NB4 (cell line): ENCODE data around the gene AVL9.

Experiments used
- DNase-seq: peaks from one replicate; pipeline ENCODE4 v3.0.0; 2010; ENCODE audit warnings: low read depth
- H3K4me3 ChIP-seq: one replicate; pipeline ENCODE4 v1.5.1; 2011; ENCODE audit warnings: mild to moderate bottlenecking, low read depth, low read length, moderate library complexity
- MYC ChIP-seq: IDR thresholded peaks from 2 replicates; pipeline ENCODE4 v1.6.1; 2011; ENCODE audit warnings: low read depth, low read length
- POLR2A ChIP-seq: IDR thresholded peaks from 2 replicates; pipeline ENCODE4 v1.6.1; 2011; ENCODE audit warnings: mild to moderate bottlenecking; ENCODE audit not compliant: insufficient read length; ENCODE audit errors: extremely low read depth
- TF ChIP-seq, protein P1 (sequence below): IDR thresholded peaks from one replicate; pipeline ENCODE4 v1.5.1; 2012; ENCODE audit warnings: low read depth, low read length
- TF ChIP-seq, protein P2 (sequence below): IDR thresholded peaks from 2 replicates; pipeline ENCODE4 v1.6.1; 2011; ENCODE audit warnings: low read depth, low read length

Gene AVL9

DNA sequence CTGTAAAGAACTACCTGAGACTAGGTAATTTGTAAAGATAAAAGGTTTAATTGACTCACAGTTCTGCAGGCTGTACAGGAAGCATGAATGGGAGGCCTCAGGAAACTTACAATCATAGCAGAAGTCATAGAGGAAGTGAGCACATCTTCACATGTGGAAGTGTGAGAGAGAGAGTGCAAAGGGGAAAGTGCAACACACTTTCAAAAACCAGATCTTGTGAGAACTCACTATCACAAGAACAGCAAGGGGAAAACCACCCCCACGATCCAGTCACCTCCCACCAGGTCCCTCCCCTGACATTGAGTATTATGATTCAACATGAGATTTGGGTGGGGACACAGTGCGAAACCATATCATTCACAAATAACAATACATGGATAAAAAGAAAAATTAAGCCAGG is 24.5 kb downstream of the AVL9 start:
- TF ChIP-seq MYC (no peak), POLR2A (no peak)
- TF ChIP-seq, protein P1, sequence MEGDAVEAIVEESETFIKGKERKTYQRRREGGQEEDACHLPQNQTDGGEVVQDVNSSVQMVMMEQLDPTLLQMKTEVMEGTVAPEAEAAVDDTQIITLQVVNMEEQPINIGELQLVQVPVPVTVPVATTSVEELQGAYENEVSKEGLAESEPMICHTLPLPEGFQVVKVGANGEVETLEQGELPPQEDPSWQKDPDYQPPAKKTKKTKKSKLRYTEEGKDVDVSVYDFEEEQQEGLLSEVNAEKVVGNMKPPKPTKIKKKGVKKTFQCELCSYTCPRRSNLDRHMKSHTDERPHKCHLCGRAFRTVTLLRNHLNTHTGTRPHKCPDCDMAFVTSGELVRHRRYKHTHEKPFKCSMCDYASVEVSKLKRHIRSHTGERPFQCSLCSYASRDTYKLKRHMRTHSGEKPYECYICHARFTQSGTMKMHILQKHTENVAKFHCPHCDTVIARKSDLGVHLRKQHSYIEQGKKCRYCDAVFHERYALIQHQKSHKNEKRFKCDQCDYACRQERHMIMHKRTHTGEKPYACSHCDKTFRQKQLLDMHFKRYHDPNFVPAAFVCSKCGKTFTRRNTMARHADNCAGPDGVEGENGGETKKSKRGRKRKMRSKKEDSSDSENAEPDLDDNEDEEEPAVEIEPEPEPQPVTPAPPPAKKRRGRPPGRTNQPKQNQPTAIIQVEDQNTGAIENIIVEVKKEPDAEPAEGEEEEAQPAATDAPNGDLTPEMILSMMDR, result no peak
- TF ChIP-seq, protein P2, sequence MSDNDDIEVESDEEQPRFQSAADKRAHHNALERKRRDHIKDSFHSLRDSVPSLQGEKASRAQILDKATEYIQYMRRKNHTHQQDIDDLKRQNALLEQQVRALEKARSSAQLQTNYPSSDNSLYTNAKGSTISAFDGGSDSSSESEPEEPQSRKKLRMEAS, result no peak
- H3K4me3 ChIP-seq, result no peak overlapping the region
- DNase-seq, result no peak

DNA sequence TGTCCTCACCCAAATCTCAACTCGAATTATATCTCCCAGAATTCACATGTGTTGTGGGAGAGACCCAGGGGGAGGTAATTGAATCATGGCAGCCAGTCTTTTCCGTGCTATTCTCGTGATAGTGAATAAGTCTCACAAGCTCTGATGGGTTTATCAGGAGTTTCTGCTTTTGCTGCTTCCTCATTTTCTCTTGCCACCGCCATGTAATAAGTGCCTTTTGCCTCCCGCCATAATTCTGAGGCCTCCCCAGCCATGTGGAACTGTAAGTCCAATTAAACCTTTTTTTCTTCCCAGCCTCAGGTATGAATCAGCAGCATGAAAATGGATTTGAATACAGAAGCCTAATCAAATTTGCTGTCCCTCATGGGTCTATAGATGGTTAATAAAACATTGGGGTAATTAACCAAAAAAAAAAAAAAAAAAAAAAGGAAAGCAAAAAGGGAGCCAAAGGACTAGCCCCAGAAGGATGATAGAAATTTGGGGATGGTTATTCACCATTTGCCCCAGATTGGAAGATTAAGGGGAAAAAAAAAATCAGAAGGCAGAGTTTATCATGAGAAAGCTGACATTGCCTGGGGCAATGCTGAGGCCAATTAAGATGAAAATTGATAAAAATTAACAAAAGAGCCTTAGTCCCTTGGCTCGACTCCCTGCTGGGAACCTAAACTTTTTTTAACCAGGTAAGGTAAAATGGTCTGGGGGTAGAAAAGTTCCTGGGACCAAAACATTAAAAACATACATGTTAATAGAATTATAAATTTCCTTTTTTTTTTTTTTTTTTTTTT is 27.6 kb downstream of the AVL9 start:
- no peak for DNase-seq
- TF ChIP-seq, protein P2, result no peak
- TF ChIP-seq, protein P1, result no peak
- TF ChIP-seq POLR2A (no peak), MYC (no peak)
- H3K4me3 ChIP-seq, result no peak overlapping the region

DNA sequence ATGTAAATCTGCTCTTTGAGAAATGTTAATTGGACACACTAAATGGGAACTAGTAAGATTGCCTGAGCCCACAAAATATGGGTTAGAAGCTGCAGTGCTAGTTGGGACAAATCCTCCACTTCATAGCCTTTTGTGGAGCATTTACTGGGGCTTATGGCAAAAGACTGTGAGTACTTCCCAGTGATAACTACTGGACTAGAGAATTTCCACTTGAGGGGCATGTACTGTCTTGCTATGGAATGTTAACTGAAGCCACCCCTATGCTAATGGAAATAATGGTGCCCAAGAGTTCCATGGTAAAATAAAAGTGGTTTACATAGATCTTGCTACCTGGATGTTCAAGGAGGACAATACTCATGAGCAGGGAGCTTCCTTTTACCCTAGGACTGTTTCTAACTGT is 29.3 kb downstream of the AVL9 start:
- no peak for DNase-seq
- no peak overlapping the region for H3K4me3 ChIP-seq
- TF ChIP-seq, protein P1, result no peak
- no peak for TF ChIP-seq POLR2A
- no peak for TF ChIP-seq MYC

DNA sequence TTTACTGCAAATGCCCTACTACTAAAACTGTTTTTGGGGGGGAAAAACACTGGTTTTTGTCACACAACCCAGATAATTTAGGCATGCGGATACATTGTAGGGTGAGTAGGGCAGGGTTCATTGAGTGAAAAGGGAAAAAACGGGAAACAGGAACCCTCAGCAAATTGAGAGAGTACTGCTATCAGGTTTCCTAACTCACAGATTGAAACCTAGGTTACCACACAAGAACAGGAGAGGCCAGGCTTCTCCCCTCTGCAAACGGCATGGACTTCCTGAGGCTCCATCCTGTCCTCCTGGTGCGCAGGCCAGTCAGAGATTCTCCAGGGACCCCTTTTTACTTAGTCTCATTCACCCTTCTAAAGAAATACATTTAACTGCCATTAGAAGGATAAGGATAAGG is 30.6 kb downstream of the AVL9 start:
- no peak overlapping the region for H3K4me3 ChIP-seq
- no peak for DNase-seq
- TF ChIP-seq, protein P2, result no peak

DNA sequence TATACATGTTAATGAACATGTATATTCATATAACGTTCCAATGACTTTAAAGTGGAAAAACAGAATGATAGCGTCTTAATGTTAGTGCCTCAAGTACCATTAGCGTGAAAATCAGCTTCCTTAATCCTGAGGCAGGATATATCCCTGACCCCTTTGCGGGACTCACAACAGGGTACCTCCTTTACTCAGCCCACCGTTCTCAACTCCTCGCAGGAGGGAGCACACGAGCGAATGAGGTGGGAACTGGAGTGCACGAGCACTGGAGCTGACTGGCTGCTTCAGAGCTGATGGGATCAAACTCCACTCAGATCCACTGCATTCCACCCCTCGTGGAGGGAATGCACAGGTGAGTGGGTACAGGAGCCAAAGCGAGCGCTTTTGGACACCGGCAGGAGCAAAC is 36.1 kb downstream of the AVL9 start:
- no peak for TF ChIP-seq POLR2A
- TF ChIP-seq, protein P1, result no peak
- TF ChIP-seq MYC, result no peak
- TF ChIP-seq, protein P2, result no peak
- no peak overlapping the region for H3K4me3 ChIP-seq
- DNase-seq, result no peak

DNA sequence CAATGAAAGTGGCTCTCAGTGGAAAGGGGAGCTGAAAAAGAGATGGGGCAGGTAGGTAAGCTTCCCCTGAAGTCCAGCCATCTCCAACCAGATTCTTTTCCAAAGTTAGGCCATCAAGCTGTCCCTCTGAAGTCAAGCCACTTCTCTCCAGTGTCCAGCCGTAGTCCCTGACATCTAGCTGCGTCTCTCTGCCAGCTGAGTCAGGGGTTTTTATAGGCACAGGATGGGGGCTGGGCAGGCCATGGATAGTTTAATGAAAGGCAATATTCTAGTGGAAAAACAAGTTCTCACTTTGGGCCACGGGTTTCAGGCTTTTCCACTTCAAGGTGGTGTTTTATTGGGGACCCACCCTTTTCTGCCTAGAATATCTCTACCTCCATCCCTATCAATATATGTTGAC is 36.8 kb downstream of the AVL9 start:
- no peak overlapping the region for H3K4me3 ChIP-seq
- DNase-seq, result no peak
- TF ChIP-seq, protein P1, result no peak
- TF ChIP-seq POLR2A (no peak), MYC (no peak)
- TF ChIP-seq, protein P2, result no peak
